Measurements from ENCODE around the gene CYP46A1.

CYP46A1 gene

GRCh38 chr14:99679111-99679510 is 5.0 kb upstream of the CYP46A1 start:
- TF ChIP-seq POLR2AphosphoS5 (IDR thresholded peaks at IDR 0.05; ENCODE audit: low read depth, low read length) (no peak), SIN3A (IDR thresholded peaks at IDR 0.05; ENCODE audit: borderline replicate concordance, insufficient read depth, low read length) (no peak), TAF1 (IDR thresholded peaks at IDR 0.05; ENCODE audit: borderline replicate concordance, insufficient read depth, low read length) (no peak), FOXP2 (optimal IDR thresholded peaks at IDR 0.05; ENCODE audit: borderline replicate concordance, extremely low read depth, extremely low read length, insufficient read depth) (no peak)
- TF ChIP-seq, protein P1, sequence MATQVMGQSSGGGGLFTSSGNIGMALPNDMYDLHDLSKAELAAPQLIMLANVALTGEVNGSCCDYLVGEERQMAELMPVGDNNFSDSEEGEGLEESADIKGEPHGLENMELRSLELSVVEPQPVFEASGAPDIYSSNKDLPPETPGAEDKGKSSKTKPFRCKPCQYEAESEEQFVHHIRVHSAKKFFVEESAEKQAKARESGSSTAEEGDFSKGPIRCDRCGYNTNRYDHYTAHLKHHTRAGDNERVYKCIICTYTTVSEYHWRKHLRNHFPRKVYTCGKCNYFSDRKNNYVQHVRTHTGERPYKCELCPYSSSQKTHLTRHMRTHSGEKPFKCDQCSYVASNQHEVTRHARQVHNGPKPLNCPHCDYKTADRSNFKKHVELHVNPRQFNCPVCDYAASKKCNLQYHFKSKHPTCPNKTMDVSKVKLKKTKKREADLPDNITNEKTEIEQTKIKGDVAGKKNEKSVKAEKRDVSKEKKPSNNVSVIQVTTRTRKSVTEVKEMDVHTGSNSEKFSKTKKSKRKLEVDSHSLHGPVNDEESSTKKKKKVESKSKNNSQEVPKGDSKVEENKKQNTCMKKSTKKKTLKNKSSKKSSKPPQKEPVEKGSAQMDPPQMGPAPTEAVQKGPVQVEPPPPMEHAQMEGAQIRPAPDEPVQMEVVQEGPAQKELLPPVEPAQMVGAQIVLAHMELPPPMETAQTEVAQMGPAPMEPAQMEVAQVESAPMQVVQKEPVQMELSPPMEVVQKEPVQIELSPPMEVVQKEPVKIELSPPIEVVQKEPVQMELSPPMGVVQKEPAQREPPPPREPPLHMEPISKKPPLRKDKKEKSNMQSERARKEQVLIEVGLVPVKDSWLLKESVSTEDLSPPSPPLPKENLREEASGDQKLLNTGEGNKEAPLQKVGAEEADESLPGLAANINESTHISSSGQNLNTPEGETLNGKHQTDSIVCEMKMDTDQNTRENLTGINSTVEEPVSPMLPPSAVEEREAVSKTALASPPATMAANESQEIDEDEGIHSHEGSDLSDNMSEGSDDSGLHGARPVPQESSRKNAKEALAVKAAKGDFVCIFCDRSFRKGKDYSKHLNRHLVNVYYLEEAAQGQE (IDR thresholded peaks at IDR 0.05; ENCODE audit: insufficient read depth in 1 of 2, low read depth in 2 of 2, low read length in 2 of 2): no peak

DNA sequence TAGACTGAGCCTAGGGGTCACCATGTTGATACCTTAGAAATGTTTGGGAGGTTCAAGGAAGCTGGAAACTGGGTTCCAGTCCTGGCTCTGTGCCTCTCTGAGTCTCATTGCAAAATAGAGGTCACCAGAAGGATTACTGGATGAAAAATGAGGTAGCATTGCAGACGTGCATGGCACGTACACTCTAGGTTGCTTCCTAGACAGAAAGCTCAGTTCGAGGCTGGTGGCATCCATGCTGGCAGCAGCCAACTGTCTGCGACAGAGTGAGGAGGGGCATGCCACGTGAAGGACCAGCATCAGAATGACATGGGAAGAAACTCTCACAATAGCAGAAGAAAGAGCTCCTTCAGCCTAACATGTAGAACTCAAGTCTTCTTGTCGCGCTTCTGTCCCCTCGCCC is 4.6 kb upstream of the CYP46A1 start:
- TF ChIP-seq FOXP2 (optimal IDR thresholded peaks at IDR 0.05; ENCODE audit: borderline replicate concordance, extremely low read depth, extremely low read length, insufficient read depth) (no peak), SIN3A (IDR thresholded peaks at IDR 0.05; ENCODE audit: borderline replicate concordance, insufficient read depth, low read length) (no peak), POLR2AphosphoS5 (IDR thresholded peaks at IDR 0.05; ENCODE audit: low read depth, low read length) (no peak), TAF1 (IDR thresholded peaks at IDR 0.05; ENCODE audit: borderline replicate concordance, insufficient read depth, low read length) (no peak)
- TF ChIP-seq, protein P1 (IDR thresholded peaks at IDR 0.05; ENCODE audit: insufficient read depth in 1 of 2, low read depth in 2 of 2, low read length in 2 of 2): no peak

DNA sequence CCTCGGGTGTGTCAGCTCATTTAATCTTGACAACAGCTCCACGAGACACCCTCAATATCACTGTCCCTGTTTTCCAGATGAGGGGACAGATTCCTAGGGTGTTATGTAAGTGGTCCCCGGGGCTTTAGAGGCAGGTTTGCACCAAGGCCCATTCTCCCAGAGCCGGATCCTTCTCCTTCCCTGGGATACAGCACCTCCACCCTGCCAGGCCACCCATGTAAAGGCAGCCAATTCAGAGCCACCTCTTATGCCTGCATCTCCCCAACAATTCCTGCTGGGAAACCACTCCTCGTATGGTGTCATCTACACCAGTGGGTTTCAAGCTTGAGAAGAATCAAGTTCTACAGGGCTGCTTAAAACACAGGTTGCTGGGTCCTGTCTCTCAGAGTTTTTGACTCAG is 4.1 kb upstream of the CYP46A1 start:
- TF ChIP-seq, protein P1 (IDR thresholded peaks at IDR 0.05; ENCODE audit: insufficient read depth in 1 of 2, low read depth in 2 of 2, low read length in 2 of 2): no peak
- TF ChIP-seq TAF1 (IDR thresholded peaks at IDR 0.05; ENCODE audit: borderline replicate concordance, insufficient read depth, low read length): no peak
- no peak for TF ChIP-seq FOXP2 (optimal IDR thresholded peaks at IDR 0.05; ENCODE audit: borderline replicate concordance, extremely low read depth, extremely low read length, insufficient read depth)
- no peak for TF ChIP-seq POLR2AphosphoS5 (IDR thresholded peaks at IDR 0.05; ENCODE audit: low read depth, low read length)
- no peak for TF ChIP-seq SIN3A (IDR thresholded peaks at IDR 0.05; ENCODE audit: borderline replicate concordance, insufficient read depth, low read length)

GRCh38 chr14:99681101-99681831 is 2.8 kb upstream of the CYP46A1 start:
- TF ChIP-seq TAF1 (IDR thresholded peaks at IDR 0.05; ENCODE audit: borderline replicate concordance, insufficient read depth, low read length) (no peak), SIN3A (IDR thresholded peaks at IDR 0.05; ENCODE audit: borderline replicate concordance, insufficient read depth, low read length) (no peak), FOXP2 (optimal IDR thresholded peaks at IDR 0.05; ENCODE audit: borderline replicate concordance, extremely low read depth, extremely low read length, insufficient read depth) (no peak), POLR2AphosphoS5 (IDR thresholded peaks at IDR 0.05; ENCODE audit: low read depth, low read length) (no peak)
- TF ChIP-seq, protein P1 (IDR thresholded peaks at IDR 0.05; ENCODE audit: insufficient read depth in 1 of 2, low read depth in 2 of 2, low read length in 2 of 2): no peak
